ENCODE results near the gene SSTR4.
A peak's percentile ranks its signal among the peaks of the same experiment; 100 is the strongest.

SSTR4 gene

GRCh38 chr20:23069108-23069507 lies 34.0 kb downstream of the SSTR4 start:
- no peak for DNase-seq

GRCh38 chr20:23071398-23071797 lies 36.3 kb downstream of the SSTR4 start:
- DNase-seq, result no peak

GRCh38 chr20:23071996-23072395 lies 36.9 kb downstream of the SSTR4 start:
- no peak for DNase-seq

GRCh38 chr20:23072892-23073586 lies 37.9 kb downstream of the SSTR4 start:
- DNase-seq, result no peak

- peak; percentile 26 for DNase-seq
Observed at GRCh38 chr20:23074052-23074451, 38.9 kb downstream of the SSTR4 start.

GRCh38 chr20:23077277-23077676 lies 42.2 kb downstream of the SSTR4 start:
- no peak for DNase-seq

- DNase-seq, result no peak
Observed at GRCh38 chr20:23078351-23079015, 43.4 kb downstream of the SSTR4 start.

GRCh38 chr20:23079016-23079351 lies 43.9 kb downstream of the SSTR4 start:
- DNase-seq, result peak; percentile 41

- no peak for DNase-seq
Observed at GRCh38 chr20:23079926-23080325, 44.8 kb downstream of the SSTR4 start.

GRCh38 chr20:23080521-23080920 lies 45.4 kb downstream of the SSTR4 start:
- DNase-seq, result peak; percentile 9

GRCh38 chr20:23081263-23081819 lies 46.2 kb downstream of the SSTR4 start:
- DNase-seq, result peak; percentile 19

GRCh38 chr20:23082846-23083552 lies 47.9 kb downstream of the SSTR4 start:
- no peak for DNase-seq

GRCh38 chr20:23083553-23084220 lies 48.6 kb downstream of the SSTR4 start:
- DNase-seq, result no peak

GRCh38 chr20:23084282-23084844 lies 49.3 kb downstream of the SSTR4 start:
- DNase-seq, result no peak

GRCh38 chr20:23084845-23085365 lies 49.8 kb downstream of the SSTR4 start:
- no peak for DNase-seq

- DNase-seq, result no peak
Observed at GRCh38 chr20:23085436-23086055, 50.4 kb downstream of the SSTR4 start.

- no peak for DNase-seq
Observed at GRCh38 chr20:23086056-23086566, 51.0 kb downstream of the SSTR4 start, which contains the start of gene CD93. Gene CD93 (minus strand): TSS chr20:23086324. CDS start chr20:23086192, 132 bp downstream.

GRCh38 chr20:23086931-23087411 lies 51.9 kb downstream of the SSTR4 start:
- DNase-seq, result no peak

GRCh38 chr20:23087587-23088251 lies 52.6 kb downstream of the SSTR4 start:
- peak; percentile 42 for DNase-seq

All from OCI-M1 (cell line).